Thoracic aorta (tissue), 2 donors: ENCODE data around the gene PATL1. TPM values are rescaled to one million over a fixed set of nuclear protein-coding genes. Genes with fewer than 3 reads are reported as not detected.

ENCODE experiments used
- ATAC-seq: fragments of 150-250 bp; one replicate; pipeline ENCODE4 v1.8.0; 2017; ENCODE audit warnings: low read depth; ENCODE audit not compliant: insufficient number of reproducible peaks, low FRiP score
- DNase-seq: peaks from one replicate; pipeline ENCODE4 v3.0.0-alpha.2; 2020; ENCODE audit warnings: low spot score
- H3K27ac ChIP-seq, 2 donors: fragments of 200-600 bp; sonication (generic); 1 replicate in 1 of 2; 2 replicates in 1 of 2; pipeline ENCODE4 v1.5.1; 2016; ENCODE audit warnings: mild to moderate bottlenecking in 2 of 2, moderate library complexity in 2 of 2
- H3K27me3 ChIP-seq: fragments of 200-600 bp; sonication (generic); replicated peaks from 2 replicates; pipeline ENCODE4 v1.6.0; 2016; ENCODE audit warnings: mild to moderate bottlenecking; ENCODE audit not compliant: insufficient read depth
- H3K36me3 ChIP-seq: fragments of 200-600 bp; sonication (generic); one replicate; pipeline ENCODE4 v1.5.1; 2016
- H3K4me1 ChIP-seq, 2 donors: fragments of 200-600 bp; sonication (generic); 1 replicate in 1 of 2; 2 replicates in 1 of 2; pipeline versions ENCODE4 v1.5.1 to v1.6.0; 2016; ENCODE audit warnings: low read depth in 2 of 2, mild to moderate bottlenecking in 1 of 2; ENCODE audit not compliant: control insufficient read depth in 1 of 2
- H3K4me3 ChIP-seq: fragments of 200-600 bp; sonication (generic); 2 replicates; pipeline ENCODE4 v1.5.1; 2016; ENCODE audit warnings: mild to moderate bottlenecking
- H3K9me3 ChIP-seq: fragments of 200-600 bp; sonication (generic); 2 replicates; pipeline ENCODE4 v1.5.1; 2016
- total RNA-seq, 2 donors: library from RNA; depleted of rRNA; stranded (reverse); fragments of >200 nt; gene quantifications; one replicate each; pipeline versions ENCODE4 v1.1.0 to v1.2.3, GENCODE V29; 2016
- TF ChIP-seq, protein P1 (sequence below): fragments of 200-600 bp; sonication (generic); IDR thresholded peaks from one replicate; pipeline ENCODE4 v1.5.1; 2019; ENCODE audit warnings: antibody characterized with exemption

Gene PATL1
- total RNA-seq, 2 donors from 2014 or later: 9.3 to 16.3 TPM

DNA sequence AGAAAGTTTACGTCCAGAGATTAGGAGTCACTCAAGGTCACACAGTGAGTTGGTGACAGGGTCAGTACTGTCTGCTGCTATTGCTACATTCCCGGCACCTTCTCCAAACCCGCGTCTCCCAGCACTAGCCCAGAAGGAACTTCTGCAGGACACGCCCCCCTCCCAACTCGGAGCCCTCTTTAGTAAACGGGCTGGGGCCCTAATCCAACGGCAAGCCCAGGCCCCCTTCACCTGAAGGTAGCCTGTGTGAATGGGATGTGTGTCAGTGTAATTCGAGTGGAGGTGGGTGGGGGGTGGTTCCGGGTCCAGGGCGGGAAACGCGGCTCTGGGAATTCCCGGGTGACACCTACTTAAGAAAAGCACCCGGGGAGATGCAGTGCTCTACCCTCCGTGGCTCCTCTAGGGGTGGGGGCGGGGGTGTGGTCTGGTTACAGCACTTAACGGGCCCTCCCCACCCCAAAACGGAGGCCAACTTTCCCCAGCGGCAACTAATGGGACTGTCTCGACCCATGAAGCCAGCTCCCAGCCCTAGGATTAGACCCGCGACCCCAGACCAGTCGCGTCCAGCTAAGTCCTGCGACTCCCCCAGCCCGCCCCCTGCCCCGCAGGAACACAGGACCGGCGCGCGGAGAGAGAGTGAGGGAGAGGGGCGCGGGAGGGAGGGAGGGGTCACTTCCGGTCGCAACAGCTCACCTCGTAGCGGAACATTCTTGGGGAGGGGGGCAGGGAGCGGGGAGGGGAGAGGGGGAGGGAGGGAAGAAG is 468 bp downstream of the PATL1 start:
- Histone ChIP-seq H3K4me3 (peak overlapping the region; percentile 99), H3K27me3 (no peaks in the 10 kb centered on the region), H3K4me1 (peaks cover 15 to 26% of the 10 kb centered on the region in 2 donors), H3K27ac (peak overlapping the region; percentile 97 to 98), H3K36me3 (peaks cover 23% of the 10 kb centered on the region), H3K9me3 (no peaks in the 10 kb centered on the region)
- DNase-seq (peak; percentile 25), ATAC-seq (peak; percentile 14)
- TF ChIP-seq, protein P1, sequence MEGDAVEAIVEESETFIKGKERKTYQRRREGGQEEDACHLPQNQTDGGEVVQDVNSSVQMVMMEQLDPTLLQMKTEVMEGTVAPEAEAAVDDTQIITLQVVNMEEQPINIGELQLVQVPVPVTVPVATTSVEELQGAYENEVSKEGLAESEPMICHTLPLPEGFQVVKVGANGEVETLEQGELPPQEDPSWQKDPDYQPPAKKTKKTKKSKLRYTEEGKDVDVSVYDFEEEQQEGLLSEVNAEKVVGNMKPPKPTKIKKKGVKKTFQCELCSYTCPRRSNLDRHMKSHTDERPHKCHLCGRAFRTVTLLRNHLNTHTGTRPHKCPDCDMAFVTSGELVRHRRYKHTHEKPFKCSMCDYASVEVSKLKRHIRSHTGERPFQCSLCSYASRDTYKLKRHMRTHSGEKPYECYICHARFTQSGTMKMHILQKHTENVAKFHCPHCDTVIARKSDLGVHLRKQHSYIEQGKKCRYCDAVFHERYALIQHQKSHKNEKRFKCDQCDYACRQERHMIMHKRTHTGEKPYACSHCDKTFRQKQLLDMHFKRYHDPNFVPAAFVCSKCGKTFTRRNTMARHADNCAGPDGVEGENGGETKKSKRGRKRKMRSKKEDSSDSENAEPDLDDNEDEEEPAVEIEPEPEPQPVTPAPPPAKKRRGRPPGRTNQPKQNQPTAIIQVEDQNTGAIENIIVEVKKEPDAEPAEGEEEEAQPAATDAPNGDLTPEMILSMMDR: peak; percentile 57

DNA sequence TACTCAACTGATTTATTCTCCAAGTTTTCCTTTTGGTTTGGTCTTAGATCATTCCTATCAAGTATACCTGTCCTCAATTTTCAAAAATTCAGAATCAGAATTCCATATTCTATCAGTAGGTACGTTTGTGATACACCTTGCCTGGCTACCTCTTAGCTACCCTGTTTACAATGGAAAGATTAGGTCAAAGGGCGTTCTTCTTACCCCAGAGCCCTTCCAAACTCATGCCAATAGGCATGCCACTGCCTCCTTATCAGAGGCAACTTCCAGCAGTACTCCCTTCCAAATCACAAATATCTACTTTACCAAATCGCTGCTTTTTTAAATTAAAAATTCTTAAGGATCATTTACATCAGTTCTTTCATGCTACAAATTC is 1.0 kb downstream of the PATL1 start:
- no peaks in the 10 kb centered on the region for H3K9me3 ChIP-seq
- DNase-seq: no peak
- peak overlapping the region; percentile 99 for H3K4me3 ChIP-seq
- H3K27ac ChIP-seq: peak overlapping the region; percentile 97 to 98
- no peak for ATAC-seq
- H3K27me3 ChIP-seq: no peaks in the 10 kb centered on the region
- TF ChIP-seq, protein P1: no peak
- H3K4me1 ChIP-seq: peaks cover 15 to 26% of the 10 kb centered on the region in 2 donors
- H3K36me3 ChIP-seq: peaks cover 23% of the 10 kb centered on the region

DNA sequence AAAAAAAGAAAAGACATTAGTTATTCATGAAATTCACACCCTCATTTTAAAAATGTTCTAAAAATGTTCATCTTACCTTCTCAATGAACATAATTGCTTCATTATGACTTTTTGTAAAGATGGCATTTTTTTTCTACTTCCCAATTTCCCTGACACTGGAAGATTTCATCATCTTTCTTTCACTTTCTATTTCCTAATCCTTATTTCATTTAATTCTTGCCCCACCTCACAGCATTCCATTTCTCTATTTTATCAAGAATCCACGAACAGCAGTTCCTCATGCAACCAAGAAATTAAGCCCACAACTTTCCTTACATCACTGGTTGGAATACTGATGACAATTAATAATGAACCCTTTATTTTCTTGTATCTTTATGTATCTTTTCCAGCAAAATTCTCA is 1.9 kb downstream of the PATL1 start:
- ATAC-seq (no peak), DNase-seq (no peak)
- Histone ChIP-seq H3K4me3 (peak overlapping the region; percentile 99), H3K36me3 (peaks cover 23% of the 10 kb centered on the region), H3K27ac (no peak overlapping the region), H3K4me1 (peaks cover 15 to 26% of the 10 kb centered on the region in 2 donors), H3K27me3 (no peaks in the 10 kb centered on the region), H3K9me3 (no peaks in the 10 kb centered on the region)
- TF ChIP-seq, protein P1: no peak

DNA sequence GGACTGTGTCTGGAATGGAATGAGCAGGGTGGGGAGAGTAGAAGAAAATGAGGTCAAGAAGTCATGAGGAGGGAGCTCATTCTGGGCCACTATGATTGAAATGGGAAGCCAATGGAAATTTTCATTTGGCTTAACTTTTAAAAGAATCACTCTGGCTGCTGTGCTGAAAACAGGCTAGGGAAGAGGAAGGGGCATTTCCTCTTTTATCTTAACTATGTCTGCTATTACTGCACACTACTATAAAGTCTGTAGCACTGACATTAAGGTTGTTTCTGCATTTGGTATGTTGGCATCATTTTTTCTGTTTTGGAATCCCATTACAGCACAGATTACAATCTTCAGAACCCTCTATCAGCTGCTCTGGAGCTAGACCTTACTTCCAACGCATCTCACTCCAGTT is 8.2 kb downstream of the PATL1 start:
- DNase-seq (no peak), ATAC-seq (no peak)
- Histone ChIP-seq H3K36me3 (peaks cover 58% of the 10 kb centered on the region), H3K9me3 (no peaks in the 10 kb centered on the region), H3K27me3 (no peaks in the 10 kb centered on the region), H3K4me3 (no peak overlapping the region), H3K4me1 (peaks cover 13 to 15% of the 10 kb centered on the region in 2 donors), H3K27ac (peak overlapping the region in 1 of 2 donors; percentile 25)
- TF ChIP-seq, protein P1: no peak

DNA sequence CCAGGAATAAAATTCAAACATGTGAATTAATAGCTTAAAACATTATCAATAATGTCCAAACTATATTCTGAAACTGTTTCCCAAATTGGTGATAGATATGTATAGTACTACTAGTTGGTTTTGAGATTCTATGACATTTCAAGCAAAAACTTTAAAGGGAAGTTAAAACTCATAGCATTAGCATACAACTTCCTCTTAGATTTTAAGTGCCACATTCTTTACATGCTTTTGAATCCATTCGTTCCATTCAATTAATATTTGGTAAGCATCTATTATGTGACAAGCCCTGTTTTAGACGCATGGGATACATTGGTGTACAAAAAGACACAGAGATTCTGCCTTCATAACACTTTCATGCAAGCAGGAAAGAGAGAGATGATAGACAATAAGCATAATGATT is 8.9 kb downstream of the PATL1 start:
- Histone ChIP-seq H3K9me3 (no peaks in the 10 kb centered on the region), H3K4me3 (no peak overlapping the region), H3K27ac (no peak overlapping the region), H3K27me3 (no peaks in the 10 kb centered on the region), H3K4me1 (peaks cover 13 to 15% of the 10 kb centered on the region in 2 donors), H3K36me3 (peaks cover 58% of the 10 kb centered on the region)
- TF ChIP-seq, protein P1: no peak
- no peak for DNase-seq
- ATAC-seq: no peak
